Measurements from ENCODE around the gene YEATS2. TPM values are rescaled to one million over a fixed set of nuclear protein-coding genes. Genes with fewer than 3 reads are reported as not detected.

YEATS2 gene
- total RNA-seq, 6 experiments from 2014 or later = 3.8 to 12.1 (median 7.3) TPM

GRCh38 chr3:183815951-183816475 is 118.4 kb downstream of the YEATS2 start:
- Histone ChIP-seq H3K36me3 (peaks cover 0 to 2% (median 0%) of the 10 kb centered on the region in 4 donors), H3K4me3 (no peak overlapping the region), H3K9me3 (no peaks in the 10 kb centered on the region), H3K27ac (no peak overlapping the region), H3K27me3 (no peaks in the 10 kb centered on the region), H3K4me1 (no peaks in the 10 kb centered on the region)
- 84% methylated on average over 6 of the region's 12 CpGs for WGBS (ENCODE audit: insufficient coverage, low coverage, low lambda C conversion rate, missing lambda C conversion rate)
- intact Hi-C loops (cut with DNase I) = no loop called here
- TF ChIP-seq, protein P1, sequence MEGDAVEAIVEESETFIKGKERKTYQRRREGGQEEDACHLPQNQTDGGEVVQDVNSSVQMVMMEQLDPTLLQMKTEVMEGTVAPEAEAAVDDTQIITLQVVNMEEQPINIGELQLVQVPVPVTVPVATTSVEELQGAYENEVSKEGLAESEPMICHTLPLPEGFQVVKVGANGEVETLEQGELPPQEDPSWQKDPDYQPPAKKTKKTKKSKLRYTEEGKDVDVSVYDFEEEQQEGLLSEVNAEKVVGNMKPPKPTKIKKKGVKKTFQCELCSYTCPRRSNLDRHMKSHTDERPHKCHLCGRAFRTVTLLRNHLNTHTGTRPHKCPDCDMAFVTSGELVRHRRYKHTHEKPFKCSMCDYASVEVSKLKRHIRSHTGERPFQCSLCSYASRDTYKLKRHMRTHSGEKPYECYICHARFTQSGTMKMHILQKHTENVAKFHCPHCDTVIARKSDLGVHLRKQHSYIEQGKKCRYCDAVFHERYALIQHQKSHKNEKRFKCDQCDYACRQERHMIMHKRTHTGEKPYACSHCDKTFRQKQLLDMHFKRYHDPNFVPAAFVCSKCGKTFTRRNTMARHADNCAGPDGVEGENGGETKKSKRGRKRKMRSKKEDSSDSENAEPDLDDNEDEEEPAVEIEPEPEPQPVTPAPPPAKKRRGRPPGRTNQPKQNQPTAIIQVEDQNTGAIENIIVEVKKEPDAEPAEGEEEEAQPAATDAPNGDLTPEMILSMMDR (IDR thresholded peaks at IDR 0.05) = no peak
- no peak for TF ChIP-seq POLR2A (IDR thresholded peaks at IDR 0.05)
- DNase-seq (no peak), ATAC-seq (no peak)

DNA sequence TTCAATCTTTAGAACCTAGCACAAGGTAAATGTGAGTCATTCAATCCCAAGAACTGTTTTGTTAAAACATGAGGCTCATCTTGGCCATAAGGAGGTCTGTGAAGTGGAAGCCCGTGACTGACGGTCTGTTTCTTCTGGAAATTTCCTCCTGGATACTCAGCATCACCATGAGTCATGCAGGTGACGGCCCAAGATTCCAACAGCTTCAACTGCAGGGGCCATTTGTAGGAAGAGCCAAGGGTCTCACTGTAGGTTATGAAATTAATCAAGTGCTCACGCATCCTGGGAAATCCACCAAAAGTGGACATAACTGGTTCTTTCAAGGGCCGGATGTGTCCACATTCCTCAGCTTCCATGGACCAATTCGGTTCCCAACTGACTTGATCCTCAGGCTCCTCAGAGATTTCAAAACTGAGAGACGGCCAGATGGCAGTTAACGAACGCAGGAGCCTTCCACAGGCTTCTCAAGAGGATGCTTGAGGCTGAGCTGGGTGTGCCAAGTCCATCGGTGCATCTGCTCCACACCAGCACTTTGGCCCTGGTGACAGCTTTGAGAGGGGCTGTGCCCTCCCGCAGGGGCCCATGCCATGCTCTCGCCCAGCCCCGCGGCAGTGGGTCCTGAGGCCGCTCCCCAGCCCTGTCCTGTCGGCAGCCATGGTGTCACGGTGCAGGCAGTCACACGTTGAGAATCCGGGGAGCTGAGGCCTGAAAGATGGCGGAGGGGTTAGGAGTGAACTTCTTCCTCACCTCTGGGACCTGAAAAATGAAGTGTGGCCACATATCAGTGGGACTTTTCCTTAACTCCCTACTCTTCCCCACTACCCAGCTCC is 119.3 kb downstream of the YEATS2 start:
- DNase-seq = no peak
- Histone ChIP-seq H3K4me3 (no peak overlapping the region), H3K9me3 (no peaks in the 10 kb centered on the region), H3K4me1 (no peaks in the 10 kb centered on the region), H3K27me3 (no peaks in the 10 kb centered on the region), H3K36me3 (no peaks in the 10 kb centered on the region), H3K27ac (no peak overlapping the region)
- intact Hi-C loops (cut with DNase I) = no loop called here
- no peak for ATAC-seq
- TF ChIP-seq POLR2A (IDR thresholded peaks at IDR 0.05) = no peak
- TF ChIP-seq, protein P1 (IDR thresholded peaks at IDR 0.05) = no peak
- 92% methylated on average over 9 of the region's 20 CpGs for WGBS (ENCODE audit: insufficient coverage, low coverage, low lambda C conversion rate, missing lambda C conversion rate)

DNA sequence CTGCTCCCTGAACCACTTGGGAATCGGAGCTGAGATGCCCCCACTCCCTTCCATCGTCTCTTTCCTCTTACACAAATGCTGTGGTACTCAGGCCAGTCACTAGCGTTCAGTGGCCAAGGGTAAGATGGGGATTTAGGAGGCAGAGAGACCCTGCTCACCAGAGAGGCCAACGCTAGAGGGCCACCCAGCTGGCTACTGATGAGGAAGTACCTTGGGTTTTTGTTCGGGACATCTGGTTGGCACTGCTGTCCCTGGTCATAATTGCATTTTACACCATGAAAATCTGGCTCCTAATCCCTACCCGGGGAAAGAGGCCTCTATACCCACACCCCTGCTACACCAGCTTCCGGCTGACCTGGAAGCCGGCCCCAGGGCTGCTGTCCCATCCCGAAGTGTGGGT is 120.0 kb downstream of the YEATS2 start:
- Histone ChIP-seq H3K9me3 (no peaks in the 10 kb centered on the region), H3K27ac (no peak overlapping the region), H3K27me3 (no peaks in the 10 kb centered on the region), H3K4me1 (no peaks in the 10 kb centered on the region), H3K36me3 (no peaks in the 10 kb centered on the region), H3K4me3 (no peak overlapping the region)
- DNase-seq = no peak
- no CpG with 5 or more reads among the region's 9 CpGs for WGBS (ENCODE audit: insufficient coverage, low coverage, low lambda C conversion rate, missing lambda C conversion rate)
- no peak for ATAC-seq
- intact Hi-C loops (cut with DNase I) = no loop called here
- TF ChIP-seq POLR2A (IDR thresholded peaks at IDR 0.05) = no peak
- TF ChIP-seq, protein P1 (IDR thresholded peaks at IDR 0.05) = no peak

DNA sequence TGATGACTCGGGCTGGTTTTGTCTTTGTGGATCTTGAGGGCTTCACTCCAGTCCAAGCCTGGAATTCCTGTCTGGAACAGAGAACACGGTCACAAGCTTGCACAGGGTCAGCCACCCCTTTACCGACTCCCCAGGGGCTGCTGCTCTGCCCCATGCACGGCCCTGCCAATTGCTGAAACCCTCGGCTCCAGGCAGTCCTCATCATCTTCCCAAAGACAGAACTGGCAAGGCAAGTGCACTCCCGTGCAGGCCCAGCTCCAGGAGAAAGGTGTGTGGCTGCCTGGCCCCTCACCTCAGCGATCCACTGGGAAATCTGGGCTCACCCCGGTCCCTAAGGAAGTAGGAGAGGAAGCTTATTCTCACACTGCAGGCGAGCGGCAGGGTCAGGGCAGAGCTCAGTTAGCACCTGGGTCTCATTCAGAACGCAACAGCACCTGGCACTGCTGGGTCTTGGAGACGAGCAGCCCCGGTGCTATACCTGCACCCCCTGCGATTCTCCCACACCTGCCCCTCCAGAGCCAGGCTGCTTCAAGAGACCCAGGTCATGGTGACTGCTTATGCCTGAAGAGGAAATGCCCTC is 120.5 kb downstream of the YEATS2 start:
- no peaks in the 10 kb centered on the region for H3K27me3 ChIP-seq
- no peak overlapping the region for H3K4me3 ChIP-seq
- TF ChIP-seq POLR2A (IDR thresholded peaks at IDR 0.05) = no peak
- TF ChIP-seq, protein P1 (IDR thresholded peaks at IDR 0.05) = no peak
- H3K27ac ChIP-seq = no peak overlapping the region
- no peaks in the 10 kb centered on the region for H3K9me3 ChIP-seq
- intact Hi-C loops (cut with DNase I) = no loop called here
- 80% methylated on average over 1 of the region's 14 CpGs for WGBS (ENCODE audit: insufficient coverage, low coverage, low lambda C conversion rate, missing lambda C conversion rate)
- H3K4me1 ChIP-seq = no peaks in the 10 kb centered on the region
- no peak for DNase-seq
- H3K36me3 ChIP-seq = no peaks in the 10 kb centered on the region
- ATAC-seq = no peak

All from right lobe of liver (tissue), 6 donors.